ENCODE results near the gene TET3. TPM values are rescaled to one million over a fixed set of nuclear protein-coding genes. Genes with fewer than 3 reads are reported as not detected.

The TET3 gene
- total and polyA plus RNA-seq, 9 of the 15 experiments (the other 6 are each of a cell fraction or from before 2014, with no cell fraction given) = 0.35 to 16.3 (median 5.5) TPM

- TF ChIP-seq NR0B1 (IDR thresholded peaks at IDR 0.05; ENCODE audit: partially characterized antibody) (no peak), MECOM (CRISPR knock-in tag; IDR thresholded peaks at IDR 0.05) (no peak), RFX5 (IDR thresholded peaks at IDR 0.05; ENCODE audit: low read depth, low read length) (no peak), BMI1 (IDR thresholded peaks at IDR 0.05; ENCODE audit: low read length) (no peak), SFPQ (IDR thresholded peaks at IDR 0.05; ENCODE audit: low read depth, low read length) (no peak), MITF (IDR thresholded peaks at IDR 0.05) (no peak), ETV6 (IDR thresholded peaks at IDR 0.05; ENCODE audit: borderline replicate concordance in 1 of 2, low read depth in 2 of 2, low read length in 1 of 2) (no peak), ETV6 (CRISPR knock-in tag; IDR thresholded peaks at IDR 0.05; ENCODE audit: borderline replicate concordance) (no peak), PCBP2 (IDR thresholded peaks at IDR 0.05; ENCODE audit: low read depth, low read length, poor library complexity, severe bottlenecking) (no peak), JUND (IDR thresholded peaks at IDR 0.05; ENCODE audit: borderline replicate concordance, low read depth, low read length) (peak; percentile 48; the same call in 1 of the 2 replicates), JUND (tag; IDR thresholded peaks at IDR 0.05; ENCODE audit: borderline replicate concordance, low read depth, low read length) (no peak; the same call in 2 of the 3 replicates), ZBTB26 (CRISPR knock-in tag; IDR thresholded peaks at IDR 0.05) (no peak), NFE2 (IDR thresholded peaks at IDR 0.05; ENCODE audit: low read depth) (peak; percentile 57), ZNF766 (CRISPR knock-in tag; conservative IDR thresholded peaks at IDR 0.05) (no peak), HMGN3 (IDR thresholded peaks at IDR 0.05; ENCODE audit: borderline replicate concordance, extremely low read depth, insufficient read length, low read depth, low read length) (no peak), HCFC1 (IDR thresholded peaks at IDR 0.05; ENCODE audit: low read depth, low read length) (no peak), NELFE (IDR thresholded peaks at IDR 0.05; ENCODE audit: insufficient read depth, insufficient read length) (no peak), ZNF79 (CRISPR knock-in tag; IDR thresholded peaks at IDR 0.05; ENCODE audit: low read depth) (no peak), HINFP (tag; conservative IDR thresholded peaks at IDR 0.05; ENCODE audit: low read depth) (no peak), CHD1 (IDR thresholded peaks at IDR 0.05; ENCODE audit: low read length) (no peak)
Measured at GRCh38 chr2:74003494-74004211, 18.9 kb downstream of the TET3 start (continued).

Measured in K562 (cell line).